ENCODE results near the gene COL4A4.

COL4A4 gene

GRCh38 chr2:227198866-227199265 is 34.9 kb upstream of the COL4A4 start:
- TF ChIP-seq, protein P1, sequence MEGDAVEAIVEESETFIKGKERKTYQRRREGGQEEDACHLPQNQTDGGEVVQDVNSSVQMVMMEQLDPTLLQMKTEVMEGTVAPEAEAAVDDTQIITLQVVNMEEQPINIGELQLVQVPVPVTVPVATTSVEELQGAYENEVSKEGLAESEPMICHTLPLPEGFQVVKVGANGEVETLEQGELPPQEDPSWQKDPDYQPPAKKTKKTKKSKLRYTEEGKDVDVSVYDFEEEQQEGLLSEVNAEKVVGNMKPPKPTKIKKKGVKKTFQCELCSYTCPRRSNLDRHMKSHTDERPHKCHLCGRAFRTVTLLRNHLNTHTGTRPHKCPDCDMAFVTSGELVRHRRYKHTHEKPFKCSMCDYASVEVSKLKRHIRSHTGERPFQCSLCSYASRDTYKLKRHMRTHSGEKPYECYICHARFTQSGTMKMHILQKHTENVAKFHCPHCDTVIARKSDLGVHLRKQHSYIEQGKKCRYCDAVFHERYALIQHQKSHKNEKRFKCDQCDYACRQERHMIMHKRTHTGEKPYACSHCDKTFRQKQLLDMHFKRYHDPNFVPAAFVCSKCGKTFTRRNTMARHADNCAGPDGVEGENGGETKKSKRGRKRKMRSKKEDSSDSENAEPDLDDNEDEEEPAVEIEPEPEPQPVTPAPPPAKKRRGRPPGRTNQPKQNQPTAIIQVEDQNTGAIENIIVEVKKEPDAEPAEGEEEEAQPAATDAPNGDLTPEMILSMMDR (IDR thresholded peaks at IDR 0.05; ENCODE audit: insufficient read depth, low read length, poor library complexity, severe bottlenecking), result no peak
- no peak for TF ChIP-seq EZH2phosphoT487 (conservative IDR thresholded peaks at IDR 0.05; ENCODE audit: low read length)
- Histone ChIP-seq H3F3A (ENCODE audit: insufficient read depth) (no peaks in the 10 kb centered on the region), H4K20me1 (ENCODE audit: low read depth, low read length) (no peaks in the 10 kb centered on the region), H3K9ac (ENCODE audit: low read length) (no peak overlapping the region), H3K4me3 (ENCODE audit: insufficient read depth, low read length, poor library complexity, severe bottlenecking) (no peak overlapping the region), H3K9me2 (replicated peaks; ENCODE audit: insufficient read depth, low read length) (no peaks in the 10 kb centered on the region), H2AFZ (ENCODE audit: low read depth, low read length, severe bottlenecking) (no peak overlapping the region), H3K27me3 (ENCODE audit: low read length) (no peaks in the 10 kb centered on the region), H3K9me3 (ENCODE audit: insufficient read depth, low read length) (no peaks in the 10 kb centered on the region), H3K4me2 (ENCODE audit: low read depth, low read length, poor library complexity, severe bottlenecking) (no peak overlapping the region), H3K79me2 (ENCODE audit: insufficient read depth, low read length) (no peaks in the 10 kb centered on the region), H3K36me3 (ENCODE audit: low read length) (no peaks in the 10 kb centered on the region), H3K27ac (ENCODE audit: low read depth, low read length) (no peak overlapping the region)

GRCh38 chr2:227194219-227194618 is 30.2 kb upstream of the COL4A4 start:
- Histone ChIP-seq H3K9me3 (ENCODE audit: insufficient read depth, low read length) (no peaks in the 10 kb centered on the region), H2AFZ (ENCODE audit: low read depth, low read length, severe bottlenecking) (no peak overlapping the region), H3K9ac (ENCODE audit: low read length) (no peak overlapping the region)

DNA sequence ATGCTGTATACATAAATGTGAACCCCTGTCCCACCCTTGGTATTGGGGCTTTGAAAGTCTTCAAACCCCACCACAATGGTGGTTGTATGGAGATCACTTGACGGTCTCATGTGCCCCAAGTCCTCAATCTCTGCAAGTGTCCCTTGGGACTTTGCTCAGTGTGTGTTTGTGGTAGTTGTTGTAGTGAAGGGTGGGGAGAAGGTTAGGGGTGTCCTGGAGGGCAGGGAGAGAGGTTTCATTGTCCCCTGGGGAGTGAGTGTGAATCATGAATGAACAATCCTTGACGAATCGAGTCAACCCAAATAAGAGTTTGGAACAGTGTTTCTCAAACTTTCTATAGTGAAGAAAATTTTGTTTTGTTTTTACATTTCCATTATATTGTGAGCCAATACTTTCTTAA is 28.5 kb upstream of the COL4A4 start:
- no peaks in the 10 kb centered on the region for H3K79me2 ChIP-seq (ENCODE audit: insufficient read depth, low read length)
- H3K9ac ChIP-seq (ENCODE audit: low read length), result no peak overlapping the region
- no peak overlapping the region for H3K27ac ChIP-seq (ENCODE audit: low read depth, low read length)
- TF ChIP-seq, protein P1 (IDR thresholded peaks at IDR 0.05; ENCODE audit: insufficient read depth, low read length, poor library complexity, severe bottlenecking), result no peak
- no peak for TF ChIP-seq EZH2phosphoT487 (conservative IDR thresholded peaks at IDR 0.05; ENCODE audit: low read length)
- no peaks in the 10 kb centered on the region for H3K9me3 ChIP-seq (ENCODE audit: insufficient read depth, low read length)
- H3F3A ChIP-seq (ENCODE audit: insufficient read depth), result no peaks in the 10 kb centered on the region
- H3K4me2 ChIP-seq (ENCODE audit: low read depth, low read length, poor library complexity, severe bottlenecking), result no peak overlapping the region
- no peaks in the 10 kb centered on the region for H4K20me1 ChIP-seq (ENCODE audit: low read depth, low read length)
- no peaks in the 10 kb centered on the region for H3K9me2 ChIP-seq (replicated peaks; ENCODE audit: insufficient read depth, low read length)
- H2AFZ ChIP-seq (ENCODE audit: low read depth, low read length, severe bottlenecking), result no peak overlapping the region
- no peaks in the 10 kb centered on the region for H3K27me3 ChIP-seq (ENCODE audit: low read length)
- H3K4me3 ChIP-seq (ENCODE audit: insufficient read depth, low read length, poor library complexity, severe bottlenecking), result no peak overlapping the region
- H3K36me3 ChIP-seq (ENCODE audit: low read length), result no peaks in the 10 kb centered on the region

More at GRCh38 chr2:227194219-227194618, 30.2 kb upstream of the COL4A4 start:
- no peaks in the 10 kb centered on the region for H3K79me2 ChIP-seq (ENCODE audit: insufficient read depth, low read length)
- no peak overlapping the region for H3K4me2 ChIP-seq (ENCODE audit: low read depth, low read length, poor library complexity, severe bottlenecking)
- no peaks in the 10 kb centered on the region for H4K20me1 ChIP-seq (ENCODE audit: low read depth, low read length)
- no peaks in the 10 kb centered on the region for H3K9me2 ChIP-seq (replicated peaks; ENCODE audit: insufficient read depth, low read length)
- TF ChIP-seq, protein P1 (IDR thresholded peaks at IDR 0.05; ENCODE audit: insufficient read depth, low read length, poor library complexity, severe bottlenecking), result no peak
- TF ChIP-seq EZH2phosphoT487 (conservative IDR thresholded peaks at IDR 0.05; ENCODE audit: low read length), result no peak
- H3K27me3 ChIP-seq (ENCODE audit: low read length), result no peaks in the 10 kb centered on the region
- H3K36me3 ChIP-seq (ENCODE audit: low read length), result no peaks in the 10 kb centered on the region
- H3K27ac ChIP-seq (ENCODE audit: low read depth, low read length), result no peak overlapping the region
- H3K4me3 ChIP-seq (ENCODE audit: insufficient read depth, low read length, poor library complexity, severe bottlenecking), result no peak overlapping the region
- no peaks in the 10 kb centered on the region for H3F3A ChIP-seq (ENCODE audit: insufficient read depth)

Data from SU-DHL-6 (cell line).